ENCODE data around the gene C3orf18.
"Not testable (repeated sequence)": the region's sequence is repeated elsewhere in the genome, so short reads cannot be mapped to it uniquely, and the experiment has no call there.

Gene C3orf18

DNA sequence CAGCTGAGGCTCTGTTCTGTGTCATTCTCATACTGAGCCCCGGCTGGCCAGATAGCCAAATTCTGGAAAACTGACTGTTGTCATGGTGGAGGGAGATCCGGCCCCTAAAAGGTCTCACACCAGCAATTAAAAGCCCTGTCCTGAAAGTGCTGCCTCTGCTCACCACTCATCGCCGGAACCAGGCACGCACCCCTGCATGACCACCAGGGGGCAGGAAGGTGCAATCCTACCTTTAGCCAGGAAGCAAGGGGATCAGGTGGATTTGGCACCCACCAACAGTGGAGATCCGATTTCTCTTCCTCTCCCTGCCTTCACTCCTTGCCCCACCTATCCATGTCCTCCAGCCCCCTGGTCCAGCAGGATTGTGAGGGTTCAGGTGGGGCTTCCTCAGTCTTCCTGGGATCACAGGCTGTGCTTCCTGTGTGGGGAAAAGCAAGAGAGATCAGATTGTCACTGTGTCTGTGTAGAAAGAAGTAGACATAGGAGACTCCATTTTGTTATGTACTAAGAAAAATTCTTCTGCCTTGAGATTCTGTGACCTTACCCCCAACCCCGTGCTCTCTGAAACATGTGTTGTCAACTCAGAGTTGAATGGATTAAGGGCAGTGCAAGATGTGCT lies 48.0 kb downstream of the C3orf18 start:
- peak; percentile 11 for DNase-seq

DNA sequence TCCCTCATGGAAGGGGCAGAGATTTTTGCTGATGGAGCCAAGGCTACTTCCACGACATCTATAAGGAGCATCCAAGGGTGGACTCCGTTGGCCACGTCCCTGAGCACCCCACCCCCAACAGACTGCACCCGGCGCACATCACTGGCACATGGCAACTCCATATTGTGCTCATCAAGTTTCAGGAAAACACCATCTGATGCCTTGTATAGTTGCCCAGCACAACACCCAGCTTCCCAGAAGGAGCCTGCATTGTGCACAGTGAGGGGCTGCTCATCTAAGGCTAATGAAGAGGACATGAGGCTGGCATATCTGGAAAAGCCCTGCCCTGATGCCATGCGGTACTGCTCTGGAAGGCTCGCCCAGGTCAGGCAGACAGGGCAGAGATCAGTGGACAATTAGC lies 49.1 kb downstream of the C3orf18 start:
- DNase-seq = no peak

DNA sequence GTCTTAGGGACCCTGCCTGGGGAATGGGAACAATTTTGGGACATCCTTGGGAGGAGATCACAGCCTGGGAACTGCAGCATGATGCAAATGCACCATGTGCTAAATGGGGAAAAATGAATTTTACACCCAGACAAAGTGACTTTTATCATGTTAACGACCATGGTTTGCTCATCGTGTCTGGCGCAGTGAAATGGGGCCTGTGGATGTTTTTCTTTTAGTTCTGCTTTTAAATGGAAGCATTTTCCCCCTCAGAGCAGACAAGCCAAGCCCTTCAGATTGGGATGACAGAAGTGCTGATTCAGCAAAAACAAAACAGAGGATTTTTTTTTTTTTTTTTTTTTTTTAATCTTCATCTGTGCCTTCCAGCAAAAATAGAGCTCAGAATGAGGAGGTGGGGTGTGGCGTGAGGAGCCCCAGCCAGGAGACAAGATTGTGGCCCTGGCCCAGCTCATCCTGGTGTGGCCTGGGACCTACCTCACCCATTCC lies 49.8 kb downstream of the C3orf18 start:
- no peak for DNase-seq

DNA sequence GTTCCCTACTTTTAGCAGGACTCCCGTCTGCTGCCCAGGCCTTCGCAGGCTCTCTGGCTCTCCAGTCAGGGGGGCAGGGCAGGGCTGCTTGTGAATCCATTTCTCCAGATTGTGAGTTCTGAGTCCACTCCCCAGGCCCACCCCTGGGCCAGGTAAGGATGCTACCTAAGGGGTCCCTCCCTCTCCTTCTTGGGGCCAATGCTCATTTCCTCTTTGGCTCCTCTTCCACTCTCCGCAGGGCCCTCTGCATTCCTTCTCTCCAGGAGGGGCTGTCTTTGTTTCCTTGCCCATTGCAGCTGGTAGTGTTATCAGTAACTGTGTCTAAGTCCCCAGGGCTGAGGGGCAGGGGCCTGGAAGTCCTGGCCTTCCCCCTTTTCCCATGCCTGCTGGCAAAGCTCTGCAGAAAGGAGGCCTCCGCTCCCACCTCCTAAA lies 51.1 kb downstream of the C3orf18 start:
- DNase-seq = no peak

DNA sequence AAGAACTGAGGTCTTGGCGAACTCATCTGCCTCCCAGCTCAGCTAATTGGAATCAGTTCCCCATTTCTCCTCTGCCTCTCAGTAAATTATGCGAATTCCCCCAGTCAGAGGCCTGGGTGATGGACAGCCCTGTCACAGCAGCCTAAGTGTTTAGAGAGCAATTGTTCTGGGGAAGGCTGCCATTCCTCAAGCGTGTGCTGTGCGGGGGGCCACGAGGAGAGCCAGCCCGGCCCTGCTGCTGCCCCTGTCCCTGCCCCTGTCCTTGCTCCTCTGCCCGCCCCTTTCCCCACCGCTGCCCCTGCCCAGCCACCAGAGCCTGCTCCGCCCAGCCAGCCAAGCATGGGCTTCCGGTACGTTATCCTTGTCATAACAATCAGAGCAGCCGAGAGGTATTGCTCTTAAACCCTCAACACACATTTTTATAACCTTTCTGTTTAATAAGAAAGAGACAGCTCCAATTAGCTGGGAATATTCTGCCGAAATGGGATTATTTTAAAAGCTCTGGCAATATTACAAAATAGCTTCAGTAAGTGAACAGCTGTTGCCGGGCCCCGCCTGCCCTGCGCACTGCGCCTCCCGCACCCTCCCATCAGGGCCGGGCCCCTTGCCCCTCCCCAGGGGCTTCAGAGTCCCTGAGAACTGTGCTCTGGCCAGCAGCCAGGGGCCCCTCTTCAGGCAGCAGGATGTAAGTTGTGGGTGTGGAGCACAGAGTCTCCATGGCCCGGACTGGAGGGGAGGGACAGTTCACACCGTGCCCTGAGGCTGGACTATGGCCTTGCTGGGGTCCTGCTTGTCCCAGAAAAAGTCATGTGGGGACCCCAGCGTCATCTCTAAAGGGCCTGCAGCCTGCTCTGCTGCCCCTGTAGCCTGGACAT lies 51.7 kb downstream of the C3orf18 start:
- peak; percentile 4 for DNase-seq

DNA sequence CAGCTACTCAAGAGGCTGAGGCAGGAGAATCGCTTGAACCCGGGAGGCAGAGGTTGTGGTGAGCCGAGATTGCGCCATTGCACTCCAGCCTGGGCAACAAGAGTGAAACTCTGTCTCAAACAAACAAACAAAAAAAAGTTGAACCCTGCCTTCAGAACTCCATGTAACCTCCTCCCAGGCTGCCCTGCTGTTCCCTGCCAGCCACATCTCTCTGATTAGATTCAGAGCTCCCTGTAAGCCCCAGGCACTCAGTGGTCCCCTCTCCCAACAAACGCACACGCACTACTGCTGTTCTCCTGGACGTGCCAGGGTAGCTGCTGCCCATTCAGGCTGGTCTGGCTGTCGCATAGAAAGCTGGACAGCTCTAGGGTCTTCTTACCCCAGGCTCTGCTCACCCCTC lies 54.6 kb downstream of the C3orf18 start:
- DNase-seq = not testable (repeated sequence)

DNA sequence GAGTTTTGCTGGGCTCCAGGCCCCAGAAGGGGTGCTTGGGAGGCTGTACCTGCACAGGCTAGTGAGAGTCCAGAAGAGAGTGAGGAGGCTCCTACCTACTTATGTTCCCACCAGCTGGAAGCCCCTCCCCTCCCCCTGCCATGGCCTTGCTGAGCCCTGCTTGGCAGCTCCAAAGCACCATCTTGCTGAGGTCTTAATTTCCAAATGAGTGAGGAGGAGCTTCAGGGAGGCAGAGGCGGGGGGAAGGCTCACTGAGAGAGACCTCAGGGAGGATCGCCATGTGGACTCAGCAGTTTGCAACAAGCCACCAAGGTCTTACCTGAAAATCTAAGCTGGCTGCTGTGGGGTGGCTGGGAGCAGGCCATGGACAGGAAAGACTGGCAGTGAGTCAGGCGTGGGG lies 55.4 kb downstream of the C3orf18 start:
- DNase-seq = no peak

DNA sequence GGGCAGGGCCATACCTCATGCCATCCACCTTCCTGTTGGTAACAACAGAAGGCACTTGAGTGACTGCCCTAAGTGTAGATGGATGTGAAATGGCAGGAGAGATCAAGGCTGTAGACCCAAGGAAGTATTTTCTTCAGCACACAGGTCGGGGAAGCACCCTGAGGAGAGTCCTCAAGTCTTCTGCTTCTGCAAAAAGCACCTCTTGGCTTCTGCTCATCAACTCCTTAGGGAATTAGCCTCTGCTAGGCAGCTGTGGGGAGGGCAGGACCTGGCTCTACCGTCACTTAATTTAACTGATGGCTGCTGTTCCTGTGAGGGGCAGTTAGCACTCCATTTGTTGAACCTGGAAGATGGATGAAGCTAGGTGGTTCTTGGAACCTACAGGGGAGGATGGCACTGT lies 57.2 kb downstream of the C3orf18 start:
- no peak for DNase-seq

DNA sequence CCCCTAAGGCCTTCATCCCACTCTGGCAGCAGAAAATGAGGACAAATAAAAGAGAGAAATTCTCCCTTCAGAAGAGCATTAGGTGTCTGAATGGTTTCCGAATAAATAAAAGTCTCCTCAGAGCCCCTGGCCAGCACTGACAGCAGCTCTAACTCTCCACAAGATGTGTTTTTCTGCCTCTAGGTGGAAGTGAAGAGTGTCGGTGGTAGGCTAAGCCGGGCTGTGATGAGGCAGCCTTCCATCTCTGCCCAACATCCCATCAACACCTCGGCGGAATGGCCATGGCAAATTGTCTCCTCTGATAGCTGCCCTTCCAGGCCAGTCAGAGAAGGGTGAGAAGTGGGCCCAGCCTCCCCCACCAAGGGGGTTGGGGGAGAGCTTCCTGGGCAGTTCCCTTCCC lies 57.8 kb downstream of the C3orf18 start:
- DNase-seq = no peak

DNA sequence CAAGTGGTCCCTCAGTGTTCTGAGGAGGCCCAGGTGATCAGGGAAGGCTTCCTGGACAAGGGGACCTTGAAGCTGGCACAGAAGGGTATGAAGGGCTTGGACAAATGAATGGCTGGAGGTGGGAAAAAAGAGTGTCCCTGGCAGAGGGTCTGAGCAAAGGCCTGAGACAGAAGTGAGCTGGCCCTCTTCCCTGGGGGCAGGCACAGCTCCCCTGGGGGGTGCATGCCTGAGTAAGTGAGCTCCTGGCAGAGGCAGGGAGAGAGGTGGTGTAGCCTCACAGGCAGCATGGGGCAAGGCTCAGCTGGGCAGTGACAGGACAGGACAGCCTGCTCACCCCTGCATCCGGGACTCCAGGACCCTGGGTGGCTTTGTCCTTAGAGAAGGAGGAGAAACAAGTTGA lies 58.7 kb downstream of the C3orf18 start:
- no peak for DNase-seq

Measured in fibroblast of skin of right biceps (primary cell).